ENCODE data around the gene TDRD1.

Gene TDRD1

DNA sequence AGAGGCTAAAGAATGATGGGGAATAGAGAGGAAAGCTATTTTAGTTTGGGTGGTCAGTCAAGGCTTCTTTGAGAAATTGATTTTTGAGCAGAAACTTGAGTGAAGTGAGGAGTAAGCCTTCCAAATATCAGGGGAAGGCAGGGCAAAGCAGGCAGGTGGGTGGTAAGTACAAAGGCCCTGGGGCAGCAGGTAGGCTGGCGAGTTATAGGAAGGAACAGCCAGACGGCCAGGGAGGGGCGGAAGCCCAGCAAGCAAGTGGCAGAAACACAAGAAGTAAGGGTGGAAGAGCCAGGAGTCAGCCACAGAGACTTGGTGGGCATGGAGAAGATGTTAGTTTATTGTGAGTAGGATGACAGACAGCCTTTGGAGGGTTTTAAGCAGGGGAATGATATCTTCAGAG, 94.8 kb downstream of the TDRD1 start:
- no peak for DNase-seq

DNA sequence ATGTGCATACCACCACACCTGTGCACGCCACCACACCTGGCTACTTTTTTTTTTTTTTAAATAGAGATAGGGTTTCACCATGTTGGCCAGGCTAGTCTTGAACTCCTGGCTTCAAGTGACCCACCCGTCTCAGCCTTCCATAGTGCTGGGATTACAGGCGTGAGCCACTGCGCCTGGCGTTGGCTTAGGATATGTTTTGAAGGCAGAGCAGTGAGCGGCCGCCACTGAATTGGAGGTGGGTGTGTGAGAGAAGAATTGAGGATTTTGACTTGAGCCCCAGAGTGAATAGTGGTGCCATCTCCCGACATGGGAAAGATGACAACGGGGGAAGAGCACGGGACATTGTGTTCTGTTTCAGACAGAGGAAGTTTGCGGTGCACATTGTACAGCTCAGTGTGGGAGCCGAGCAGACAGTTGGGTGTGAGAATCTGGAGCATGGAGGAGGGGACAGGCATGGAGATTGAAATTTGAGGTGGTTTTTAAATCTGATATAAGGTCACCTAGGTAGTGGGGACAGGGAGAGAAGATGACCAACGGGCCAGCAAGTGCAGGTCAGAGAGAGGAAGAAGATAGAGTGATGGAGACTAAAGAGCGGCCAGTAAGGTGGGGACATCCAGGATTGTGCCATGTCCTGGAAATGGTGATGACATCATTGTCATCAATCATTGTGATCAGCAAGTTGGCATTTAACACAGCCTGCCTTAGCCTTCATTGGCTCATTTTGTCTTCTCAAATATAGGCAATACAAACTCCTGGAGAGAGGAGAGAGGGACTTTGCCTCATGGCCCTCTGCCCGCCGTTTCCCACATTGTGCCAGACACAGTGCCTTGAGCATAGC, 95.7 kb downstream of the TDRD1 start:
- DNase-seq = no peak

DNA sequence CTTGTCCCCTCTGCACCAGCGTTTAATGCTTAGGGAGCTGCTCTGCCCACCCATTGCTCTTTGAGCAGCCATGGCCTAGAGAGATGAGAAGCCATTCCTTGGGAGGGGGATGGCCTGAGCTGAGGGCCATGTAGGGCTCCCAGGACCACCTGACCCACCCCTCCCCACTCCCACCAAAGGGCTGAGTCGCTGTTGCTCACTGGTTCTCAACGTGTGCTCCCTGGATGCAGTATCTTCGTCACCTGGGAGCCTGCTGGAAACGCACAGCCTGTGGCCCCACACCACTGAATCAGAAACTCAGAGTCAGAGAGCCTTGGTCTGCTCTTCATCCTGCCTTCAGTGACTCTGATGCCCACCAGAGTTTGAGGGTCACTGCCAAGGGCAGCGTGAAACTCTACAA, 96.9 kb downstream of the TDRD1 start:
- no peak for DNase-seq

DNA sequence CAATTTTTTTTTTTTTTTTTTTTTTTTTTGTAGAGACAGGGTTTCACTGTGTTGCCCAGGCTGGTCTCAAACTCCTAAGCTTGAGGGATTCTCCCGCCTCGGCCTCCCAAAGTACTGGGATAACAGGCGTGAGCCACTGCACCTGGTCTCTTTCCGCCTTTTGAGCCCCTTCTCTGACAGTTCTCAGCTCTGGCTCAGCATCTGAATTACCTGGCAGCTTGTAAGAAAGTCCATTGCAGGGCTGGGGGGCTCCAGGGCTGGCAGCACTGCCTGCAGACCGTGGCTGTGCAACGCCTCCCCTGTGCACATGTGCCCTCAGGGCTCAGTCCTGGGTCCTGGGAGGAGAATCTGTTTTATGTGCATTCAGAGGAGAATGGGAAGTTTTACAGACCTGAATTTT, 97.5 kb downstream of the TDRD1 start:
- no peak for DNase-seq

DNA sequence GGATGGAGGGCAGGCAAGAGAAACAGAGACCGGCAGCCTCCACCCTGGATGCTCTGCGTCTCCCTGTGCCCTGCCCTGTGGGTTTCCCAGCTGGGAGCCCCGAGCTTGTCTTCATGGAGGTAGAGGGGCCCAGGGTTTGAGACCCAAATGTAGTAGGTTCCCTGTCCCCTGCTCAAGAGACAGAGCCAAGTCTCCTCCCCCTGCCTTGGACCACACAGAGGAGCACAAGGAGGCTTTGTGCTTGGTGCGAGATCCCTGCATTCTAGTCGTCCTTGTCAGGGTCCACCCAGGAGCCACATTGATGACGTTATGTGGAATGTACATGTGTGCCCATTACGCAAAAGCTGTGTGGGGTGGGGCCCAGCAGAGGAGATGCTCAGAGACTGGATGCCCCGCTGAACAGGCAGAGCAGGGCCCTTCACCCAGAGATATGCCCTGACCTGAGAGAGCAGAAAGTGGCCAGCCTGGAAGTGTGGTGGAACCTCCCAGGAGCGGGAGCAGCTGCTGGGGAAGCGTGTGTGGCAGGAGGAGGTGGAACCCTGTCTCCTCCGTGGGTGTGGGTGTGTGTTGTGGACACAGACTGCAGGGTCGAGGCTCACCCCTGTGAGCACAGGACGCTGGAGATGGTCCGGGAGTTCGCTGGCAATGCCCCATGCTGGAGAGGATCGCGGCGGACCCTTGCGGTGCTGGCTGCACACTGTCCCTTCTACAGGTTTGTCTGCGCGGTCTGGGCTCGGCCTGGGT, 99.2 kb downstream of the TDRD1 start:
- no peak for DNase-seq

DNA sequence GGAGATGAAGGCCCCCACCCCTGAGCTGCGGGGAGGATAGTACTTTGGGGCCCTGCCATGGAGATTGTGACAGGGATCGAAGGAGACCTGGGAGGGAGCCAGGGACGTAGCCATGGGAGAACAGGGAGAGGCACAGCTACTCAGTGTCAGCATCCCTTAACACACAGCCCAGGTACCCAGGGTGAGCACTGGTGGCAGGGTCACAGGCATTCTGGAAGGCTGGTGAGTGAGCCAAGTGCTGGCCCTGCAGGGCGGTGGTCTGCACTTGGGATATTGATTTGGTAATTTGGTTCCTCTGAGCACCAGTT, 99.7 kb downstream of the TDRD1 start:
- no peak for DNase-seq

DNA sequence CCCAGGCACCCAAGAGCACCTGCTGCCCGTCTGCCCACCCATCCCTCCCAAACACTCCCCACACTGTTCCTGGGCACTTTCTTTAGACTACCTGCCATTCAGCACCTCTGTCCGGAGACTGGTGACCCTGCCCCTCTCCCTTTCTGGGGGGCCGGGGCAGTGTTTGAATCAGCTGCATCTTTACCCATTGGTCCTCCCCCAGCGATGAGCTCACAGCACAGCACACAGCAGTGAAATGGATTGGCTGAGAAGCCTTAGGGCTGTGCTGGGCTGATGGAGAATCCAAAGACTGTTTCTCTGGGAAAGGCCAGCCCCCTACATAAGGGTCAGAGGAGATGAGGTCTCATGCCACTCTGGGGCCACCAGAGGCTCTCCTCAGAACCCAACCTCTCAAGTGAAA, 100.1 kb downstream of the TDRD1 start:
- no peak for DNase-seq

DNA sequence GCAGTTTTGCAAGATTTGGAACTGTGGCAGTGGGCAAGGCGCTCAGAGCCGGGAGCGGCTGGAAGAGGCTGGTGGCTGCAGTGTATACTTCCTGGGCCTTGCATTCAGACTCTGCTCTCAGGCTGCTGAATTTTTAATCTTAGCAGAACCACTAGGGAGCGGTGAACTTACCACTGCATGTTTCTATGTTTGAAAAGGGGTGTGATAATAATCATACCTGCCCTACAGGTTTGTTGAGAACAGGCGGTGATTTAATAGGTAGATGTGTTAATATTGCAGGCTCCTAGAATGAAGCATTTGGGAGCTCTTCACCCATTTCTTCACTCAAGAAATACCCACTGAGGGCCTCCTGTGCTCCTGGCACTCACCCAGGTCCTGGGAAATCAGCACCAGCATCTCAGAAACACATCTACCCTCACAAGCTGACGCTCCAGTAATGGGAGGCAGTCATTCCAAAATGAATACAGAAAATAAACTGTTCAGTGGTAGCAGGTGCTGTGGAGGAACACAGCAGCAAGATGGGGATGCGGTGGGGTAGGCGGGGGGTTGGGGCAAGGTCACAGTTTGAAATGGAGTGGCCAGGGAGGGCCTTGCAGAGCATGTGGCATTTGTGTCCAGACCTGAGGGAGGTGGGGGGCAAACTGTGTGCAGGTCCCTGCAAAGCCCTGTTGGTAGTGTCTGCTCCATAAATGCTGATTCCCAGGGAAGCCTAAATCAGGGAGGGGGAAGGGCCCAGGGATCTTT, 100.9 kb downstream of the TDRD1 start:
- no peak for DNase-seq

DNA sequence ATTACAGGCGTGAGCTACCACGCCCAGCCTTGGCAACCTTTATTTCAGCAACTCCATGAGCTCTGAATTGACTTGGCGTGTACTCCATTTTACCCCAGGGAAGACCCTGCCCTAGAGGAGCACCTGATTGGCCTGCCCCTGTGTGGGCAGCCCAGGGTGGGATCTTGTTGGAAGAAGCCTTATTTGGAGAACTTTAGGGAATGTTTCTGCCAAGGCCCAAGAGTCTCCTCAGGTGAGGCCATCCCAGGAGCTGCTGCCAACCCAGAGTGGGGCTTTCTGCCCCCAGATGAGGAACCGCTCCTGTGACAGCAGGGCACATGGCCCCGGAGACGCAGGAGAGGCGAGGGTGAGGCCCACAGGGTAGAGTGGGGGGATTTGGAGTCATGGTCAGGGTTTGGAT, 101.9 kb downstream of the TDRD1 start:
- DNase-seq = no peak

DNA sequence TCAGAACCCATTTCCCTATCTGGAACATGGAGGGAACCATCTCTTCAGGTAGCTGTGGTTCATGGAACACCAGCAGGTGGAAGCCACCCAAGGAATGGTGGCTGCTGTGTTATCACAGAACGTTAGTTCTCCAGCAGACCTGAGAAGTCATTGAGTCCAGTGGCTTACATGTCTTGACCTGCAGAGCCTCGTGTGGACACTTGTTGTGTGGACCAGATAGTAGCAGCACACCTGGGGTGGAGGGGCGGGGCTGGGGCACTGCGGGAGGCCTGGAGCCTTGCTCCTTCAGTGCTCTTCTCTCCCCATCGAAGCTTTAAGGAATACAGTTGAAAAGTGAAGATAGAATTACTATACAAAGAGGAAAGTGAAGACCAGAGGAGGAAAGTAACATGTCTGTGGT, 102.3 kb downstream of the TDRD1 start:
- DNase-seq = no peak
